Breast epithelium (tissue), 4 donors: ENCODE data around the gene TRIM46. TPM values are rescaled to one million over a fixed set of nuclear protein-coding genes. Genes with fewer than 3 reads are reported as not detected.
"Not testable (repeated sequence)": the region's sequence is repeated elsewhere in the genome, so short reads cannot be mapped to it uniquely, and the experiment has no call there.

Experiments used
- DNase-seq, 2 donors: peaks; one replicate each; pipeline ENCODE4 v3.0.0-alpha.2; 2019; ENCODE audit warnings: low spot score in 2 of 2
- H3K27ac ChIP-seq, 2 donors: fragments of 200-600 bp; sonication (generic) in 1 of 2; one replicate each; pipeline ENCODE4 v1.5.1; 2016 to 2019; ENCODE audit warnings: mild to moderate bottlenecking in 1 of 2
- H3K27me3 ChIP-seq, 2 donors: fragments of 200-600 bp; sonication (generic) in 1 of 2; one replicate each; pipeline versions ENCODE4 v1.5.1 to v1.6.0; 2017 to 2019; ENCODE audit warnings: control low read depth in 1 of 2, mild to moderate bottlenecking in 1 of 2
- H3K36me3 ChIP-seq: fragments of 200-600 bp; one replicate; pipeline ENCODE4 v1.5.1; 2019
- H3K4me1 ChIP-seq, 2 donors: fragments of 200-600 bp; sonication (generic); one replicate each; pipeline ENCODE4 v1.5.1; 2016 to 2019; ENCODE audit warnings: control low read depth in 1 of 2
- H3K4me3 ChIP-seq, 3 donors: fragments of 200-600 bp; sonication (generic); 1 replicate in 2 of 3; 2 replicates in 1 of 3; pipeline ENCODE4 v1.5.1; 2016 to 2019; ENCODE audit warnings: mild to moderate bottlenecking in 3 of 3, moderate library complexity in 2 of 3
- H3K9me3 ChIP-seq, 2 donors: fragments of 200-600 bp; sonication (generic) in 1 of 2; one replicate each; pipeline ENCODE4 v1.5.1; 2016 to 2019; ENCODE audit warnings: control low read depth in 1 of 2
- CTCF ChIP-seq, 3 donors: fragments of 450-650 bp; IDR thresholded peaks; one replicate each; pipeline ENCODE4 v1.5.1; 2016 to 2017; ENCODE audit warnings: antibody characterized with exemption in 3 of 3, mild to moderate bottlenecking in 3 of 3, moderate library complexity in 3 of 3
- POLR2A ChIP-seq: fragments of 450-650 bp; IDR thresholded peaks from one replicate; pipeline ENCODE4 v1.6.1; 2016; ENCODE audit warnings: antibody characterized with exemption, mild to moderate bottlenecking, moderate library complexity
- POLR2AphosphoS5 ChIP-seq, 3 donors: sonication (generic); formaldehyde crosslinking; IDR thresholded peaks; one replicate each; pipeline ENCODE4 v1.6.1; 2017; ENCODE audit warnings: antibody characterized with exemption in 3 of 3
- intact Hi-C: fragments of 100-400 bp; cut with DNase I; formaldehyde crosslinking; loops from one replicate; pipeline ENCODE4 v1.15.1; 2023; ENCODE audit warnings: low total_unique reads
- total RNA-seq, 3 donors: library from RNA; depleted of rRNA; stranded (reverse); fragments of >200 nt; gene quantifications; one replicate each; pipeline ENCODE4 v1.1.0, GENCODE V29; 2016

The TRIM46 gene
- total RNA-seq, 3 donors from 2014 or later = 0.98 to 1.5 TPM; not detected in 1

GRCh38 chr1:155140630-155140953, 33.1 kb upstream of the TRIM46 start:
- Histone ChIP-seq H3K27me3 (no peaks in the 10 kb centered on the region), H3K4me3 (peak overlapping the region; percentile 56 to 94 (median 69)), H3K36me3 (no peaks in the 10 kb centered on the region), H3K27ac (peak overlapping the region; percentile 86 to 97), H3K4me1 (peaks cover 0 to 4% of the 10 kb centered on the region in 2 donors), H3K9me3 (no peaks in the 10 kb centered on the region)
- TF ChIP-seq CTCF (IDR thresholded peaks at IDR 0.05) (peak in 1 of 3 donors; percentile 7), POLR2AphosphoS5 (IDR thresholded peaks at IDR 0.05) (no peak)
- DNase-seq = no peak
- intact Hi-C loops = no loop called here

GRCh38 chr1:155141749-155142148, 31.9 kb upstream of the TRIM46 start:
- intact Hi-C loops = no loop called here
- Histone ChIP-seq H3K27ac (no peak overlapping the region), H3K4me1 (peaks cover 0 to 4% of the 10 kb centered on the region in 2 donors), H3K36me3 (no peaks in the 10 kb centered on the region), H3K4me3 (no peak overlapping the region), H3K9me3 (no peaks in the 10 kb centered on the region), H3K27me3 (no peaks in the 10 kb centered on the region)
- DNase-seq = no peak
- TF ChIP-seq POLR2A (no peak), POLR2AphosphoS5 (IDR thresholded peaks at IDR 0.05) (no peak), CTCF (IDR thresholded peaks at IDR 0.05) (no peak)

- Histone ChIP-seq H3K27ac (no peak overlapping the region), H3K4me3 (no peak overlapping the region), H3K27me3 (no peaks in the 10 kb centered on the region), H3K36me3 (no peaks in the 10 kb centered on the region), H3K9me3 (no peaks in the 10 kb centered on the region), H3K4me1 (no peaks in the 10 kb centered on the region)
- TF ChIP-seq CTCF (IDR thresholded peaks at IDR 0.05) (no peak), POLR2A (no peak), POLR2AphosphoS5 (IDR thresholded peaks at IDR 0.05) (no peak)
- intact Hi-C loops = no loop called here
- no peak for DNase-seq
These were observed 28.2 kb upstream of the TRIM46 start for GRCh38 chr1:155145491-155145890.

GRCh38 chr1:155155996-155156643, 17.5 kb upstream of the TRIM46 start:
- H3K4me3 ChIP-seq, H3K27ac ChIP-seq, H3K36me3 ChIP-seq, intact Hi-C loops, H3K4me1 ChIP-seq, H3K27me3 ChIP-seq, DNase-seq, H3K9me3 ChIP-seq: not testable (repeated sequence)

- Histone ChIP-seq H3K27me3 (no peaks in the 10 kb centered on the region), H3K4me3 (no peak overlapping the region), H3K27ac (no peak overlapping the region), H3K9me3 (no peaks in the 10 kb centered on the region), H3K4me1 (no peaks in the 10 kb centered on the region), H3K36me3 (no peaks in the 10 kb centered on the region)
- TF ChIP-seq POLR2A (no peak), CTCF (IDR thresholded peaks at IDR 0.05) (no peak), POLR2AphosphoS5 (IDR thresholded peaks at IDR 0.05) (no peak)
- DNase-seq = peak in 1 of 2 donors; percentile 34
- intact Hi-C loops = no loop called here
These were observed 14.7 kb upstream of the TRIM46 start for GRCh38 chr1:155158991-155159390.

- no peak for DNase-seq
- no peak overlapping the region for H3K4me3 ChIP-seq
- H3K27ac ChIP-seq = no peak overlapping the region
- intact Hi-C loops = no loop called here
- H3K9me3 ChIP-seq = no peaks in the 10 kb centered on the region
- H3K36me3 ChIP-seq = no peaks in the 10 kb centered on the region
- TF ChIP-seq POLR2A (no peak), POLR2AphosphoS5 (IDR thresholded peaks at IDR 0.05) (no peak), CTCF (IDR thresholded peaks at IDR 0.05) (no peak)
- H3K4me1 ChIP-seq = no peaks in the 10 kb centered on the region
- no peaks in the 10 kb centered on the region for H3K27me3 ChIP-seq
These were observed 13.5 kb upstream of the TRIM46 start for GRCh38 chr1:155160128-155160527.

- DNase-seq, H3K4me1 ChIP-seq, H3K36me3 ChIP-seq, H3K4me3 ChIP-seq, H3K27ac ChIP-seq, H3K27me3 ChIP-seq, intact Hi-C loops, H3K9me3 ChIP-seq: not testable (repeated sequence)
These were observed 11.0 kb upstream of the TRIM46 start for GRCh38 chr1:155162631-155163030.

GRCh38 chr1:155163785-155164184, 9.9 kb upstream of the TRIM46 start:
- H3K36me3 ChIP-seq, H3K4me3 ChIP-seq, DNase-seq: not testable (repeated sequence)

More at GRCh38 chr1:155163785-155164184, 9.9 kb upstream of the TRIM46 start:
- intact Hi-C loops, H3K27ac ChIP-seq, H3K4me1 ChIP-seq, H3K27me3 ChIP-seq, H3K9me3 ChIP-seq: not testable (repeated sequence)
